Choroid plexus epithelial cell (primary cell): Measurements from ENCODE around the gene ALG9.

ENCODE experiments used
- DNase-seq: peaks from one replicate; pipeline ENCODE4 v3.0.0-alpha.2; 2010; ENCODE audit warnings: low read depth
- H3K4me3 ChIP-seq: 2 replicates; pipeline ENCODE4 v1.5.1; 2011; ENCODE audit warnings: low read depth, mild to moderate bottlenecking, control low read depth, low read length, moderate library complexity
- TF ChIP-seq, protein P1 (sequence below): conservative IDR thresholded peaks from 2 replicates; pipeline ENCODE4 v1.5.1; 2011; ENCODE audit warnings: low read depth, mild to moderate bottlenecking, control low read depth, inconsistent platforms, low read length, moderate library complexity

Gene ALG9

DNA sequence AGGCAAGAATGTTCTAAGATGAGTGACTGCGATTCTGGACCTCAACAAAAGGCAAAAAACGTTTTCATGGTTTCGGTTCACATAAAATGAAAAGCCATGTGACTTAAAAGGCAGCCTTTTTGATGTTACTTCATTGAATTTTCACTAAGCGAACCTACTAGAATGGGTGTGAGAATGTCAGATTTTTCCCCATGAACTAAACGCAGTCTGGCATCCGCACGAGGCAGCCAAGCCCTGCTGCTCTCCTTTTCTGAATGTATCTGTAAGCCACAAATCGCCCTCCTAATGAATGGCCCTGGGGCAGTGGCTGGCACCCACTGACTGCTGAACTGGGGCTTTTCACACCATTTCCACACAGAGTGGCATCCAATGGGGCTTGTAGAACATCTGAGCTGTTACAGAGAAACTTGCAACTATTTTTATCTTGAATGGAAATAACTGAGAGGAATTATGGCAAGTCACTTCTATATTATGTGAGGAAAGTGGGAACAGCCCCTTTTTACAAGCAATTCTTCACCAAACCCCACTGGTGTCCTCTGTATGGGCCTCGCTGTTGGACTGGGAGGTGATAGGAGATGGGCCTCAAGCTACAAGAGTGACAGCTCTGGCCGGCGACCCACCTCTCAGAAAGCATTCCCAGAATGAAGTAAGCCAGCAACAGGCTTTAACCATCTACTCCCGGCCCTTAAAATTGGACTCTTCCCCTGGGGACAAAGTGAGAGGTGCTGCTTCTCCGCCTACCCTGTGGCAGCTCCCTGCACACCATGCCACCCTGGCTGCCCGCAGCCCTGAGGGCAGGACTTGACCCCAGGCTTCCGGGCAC, 134.5 kb downstream of the ALG9 start:
- no peak overlapping the region for H3K4me3 ChIP-seq
- TF ChIP-seq, protein P1, sequence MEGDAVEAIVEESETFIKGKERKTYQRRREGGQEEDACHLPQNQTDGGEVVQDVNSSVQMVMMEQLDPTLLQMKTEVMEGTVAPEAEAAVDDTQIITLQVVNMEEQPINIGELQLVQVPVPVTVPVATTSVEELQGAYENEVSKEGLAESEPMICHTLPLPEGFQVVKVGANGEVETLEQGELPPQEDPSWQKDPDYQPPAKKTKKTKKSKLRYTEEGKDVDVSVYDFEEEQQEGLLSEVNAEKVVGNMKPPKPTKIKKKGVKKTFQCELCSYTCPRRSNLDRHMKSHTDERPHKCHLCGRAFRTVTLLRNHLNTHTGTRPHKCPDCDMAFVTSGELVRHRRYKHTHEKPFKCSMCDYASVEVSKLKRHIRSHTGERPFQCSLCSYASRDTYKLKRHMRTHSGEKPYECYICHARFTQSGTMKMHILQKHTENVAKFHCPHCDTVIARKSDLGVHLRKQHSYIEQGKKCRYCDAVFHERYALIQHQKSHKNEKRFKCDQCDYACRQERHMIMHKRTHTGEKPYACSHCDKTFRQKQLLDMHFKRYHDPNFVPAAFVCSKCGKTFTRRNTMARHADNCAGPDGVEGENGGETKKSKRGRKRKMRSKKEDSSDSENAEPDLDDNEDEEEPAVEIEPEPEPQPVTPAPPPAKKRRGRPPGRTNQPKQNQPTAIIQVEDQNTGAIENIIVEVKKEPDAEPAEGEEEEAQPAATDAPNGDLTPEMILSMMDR, result no peak
- no peak for DNase-seq
